ENCODE results near the gene PER3. TPM values are rescaled to one million over a fixed set of nuclear protein-coding genes. Genes with fewer than 3 reads are reported as not detected.
A peak's percentile ranks its signal among the peaks of the same experiment; 100 is the strongest.

The PER3 gene
- total RNA-seq, 1 experiment from 2014 or later: 4.3 TPM

DNA sequence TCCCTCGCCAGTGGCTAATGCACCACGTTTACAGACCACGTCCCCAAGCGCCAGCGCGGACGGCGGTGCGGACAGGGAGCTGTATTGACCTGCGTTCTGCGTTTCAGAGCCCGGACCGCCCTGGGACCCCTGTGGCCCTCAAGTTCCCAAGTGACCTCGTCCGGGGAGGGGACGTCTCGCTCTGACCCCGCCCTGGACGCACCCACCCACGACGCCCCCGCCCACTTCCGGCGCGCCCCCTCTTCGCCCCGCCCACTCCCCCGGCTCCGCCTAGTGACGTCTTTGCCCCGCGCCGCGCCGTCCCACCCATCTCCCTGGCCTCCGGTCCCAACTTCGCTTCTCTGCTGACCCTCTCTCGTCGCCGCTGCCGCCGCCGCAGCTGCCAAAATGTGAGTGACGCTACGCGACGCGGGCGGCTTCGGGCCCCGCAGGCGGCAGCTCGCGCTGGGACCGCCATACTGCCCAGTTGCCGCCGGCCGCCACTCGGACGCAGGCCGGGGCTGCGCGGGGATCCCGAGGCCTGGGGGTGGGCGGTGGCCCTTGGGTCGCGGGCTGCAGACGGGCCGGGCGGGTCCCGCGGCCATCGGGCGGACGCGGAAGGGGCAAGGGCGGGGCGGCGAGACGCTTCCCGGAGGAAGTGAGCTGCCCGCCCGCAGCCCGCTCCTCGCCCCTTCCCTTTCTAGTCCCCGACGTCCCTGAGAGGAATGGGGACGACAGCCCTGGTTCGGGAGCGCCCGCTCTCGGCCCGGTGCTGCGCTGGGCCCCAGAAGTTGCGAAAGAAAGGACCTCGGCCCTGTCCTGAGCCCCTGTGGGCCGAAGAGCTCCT, 12.9 kb upstream of the PER3 start, which contains the start of gene VAMP3:
Gene VAMP3, plus strand, starts transcription at position 300 of the 826 bp plus-strand sequence. Its CDS starts 88 bp downstream, at position 388.
- Histone ChIP-seq H3K79me2 (ENCODE audit: low read length) (peaks cover 45% of the 10 kb centered on the region), H3K27me3 (ENCODE audit: low read length) (peaks cover 11% of the 10 kb centered on the region; the same call in 1 of the 2 replicates), H3K9me3 (ENCODE audit: low read length) (no peaks in the 10 kb centered on the region), H3K9me2 (replicated peaks; ENCODE audit: low read length) (no peaks in the 10 kb centered on the region), H3K36me3 (ENCODE audit: low read depth, low read length) (peaks cover 7% of the 10 kb centered on the region; the same call in 1 of the 2 replicates), H3K4me2 (ENCODE audit: low read length) (peak within 1 kb of the TSS; percentile 99), H3K4me1 (ENCODE audit: insufficient read depth, low read length) (peaks cover 13% of the 10 kb centered on the region; the same call in 1 of the 2 replicates), H3F3A (ENCODE audit: low read length, unreplicated experiment) (no peaks in the 10 kb centered on the region), H3K27ac (ENCODE audit: low read length) (peak within 1 kb of the TSS; percentile 31; the same call in 1 of the 2 replicates), H2AFZ (ENCODE audit: low read length) (peak within 1 kb of the TSS; percentile 100), H3K9ac (ENCODE audit: low read length) (peak within 1 kb of the TSS; percentile 87), H3K4me3 (ENCODE audit: low read length) (peak within 1 kb of the TSS; percentile 96), H4K20me1 (ENCODE audit: low read length) (peaks cover 8% of the 10 kb centered on the region; the same call in 1 of the 2 replicates)
- intact Hi-C loops (cut with micrococcal nuclease): no loop called here
- ChIA-PET POLR2A (ENCODE audit: unreplicated experiment) (no interaction called here), CTCF (interaction anchor here (0.6 kb wide), 1 partner anchor 82 kb away, joined by 3 read pairs; the partner anchor contains the start of gene UTS2)
- TF ChIP-seq EZH2 (IDR thresholded peaks at IDR 0.05; ENCODE audit: low read length, unreplicated experiment) (no peak), EZH2phosphoT487 (IDR thresholded peaks at IDR 0.05; ENCODE audit: borderline replicate concordance, low read length) (no peak)
- TF ChIP-seq, protein P1, sequence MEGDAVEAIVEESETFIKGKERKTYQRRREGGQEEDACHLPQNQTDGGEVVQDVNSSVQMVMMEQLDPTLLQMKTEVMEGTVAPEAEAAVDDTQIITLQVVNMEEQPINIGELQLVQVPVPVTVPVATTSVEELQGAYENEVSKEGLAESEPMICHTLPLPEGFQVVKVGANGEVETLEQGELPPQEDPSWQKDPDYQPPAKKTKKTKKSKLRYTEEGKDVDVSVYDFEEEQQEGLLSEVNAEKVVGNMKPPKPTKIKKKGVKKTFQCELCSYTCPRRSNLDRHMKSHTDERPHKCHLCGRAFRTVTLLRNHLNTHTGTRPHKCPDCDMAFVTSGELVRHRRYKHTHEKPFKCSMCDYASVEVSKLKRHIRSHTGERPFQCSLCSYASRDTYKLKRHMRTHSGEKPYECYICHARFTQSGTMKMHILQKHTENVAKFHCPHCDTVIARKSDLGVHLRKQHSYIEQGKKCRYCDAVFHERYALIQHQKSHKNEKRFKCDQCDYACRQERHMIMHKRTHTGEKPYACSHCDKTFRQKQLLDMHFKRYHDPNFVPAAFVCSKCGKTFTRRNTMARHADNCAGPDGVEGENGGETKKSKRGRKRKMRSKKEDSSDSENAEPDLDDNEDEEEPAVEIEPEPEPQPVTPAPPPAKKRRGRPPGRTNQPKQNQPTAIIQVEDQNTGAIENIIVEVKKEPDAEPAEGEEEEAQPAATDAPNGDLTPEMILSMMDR (conservative IDR thresholded peaks at IDR 0.05; ENCODE audit: low read depth, low read length): no peak
- BruUV-seq (replicated peaks): no TSS peak
- DNase-seq (peak; percentile 59), ATAC-seq (peak; percentile 82)

DNA sequence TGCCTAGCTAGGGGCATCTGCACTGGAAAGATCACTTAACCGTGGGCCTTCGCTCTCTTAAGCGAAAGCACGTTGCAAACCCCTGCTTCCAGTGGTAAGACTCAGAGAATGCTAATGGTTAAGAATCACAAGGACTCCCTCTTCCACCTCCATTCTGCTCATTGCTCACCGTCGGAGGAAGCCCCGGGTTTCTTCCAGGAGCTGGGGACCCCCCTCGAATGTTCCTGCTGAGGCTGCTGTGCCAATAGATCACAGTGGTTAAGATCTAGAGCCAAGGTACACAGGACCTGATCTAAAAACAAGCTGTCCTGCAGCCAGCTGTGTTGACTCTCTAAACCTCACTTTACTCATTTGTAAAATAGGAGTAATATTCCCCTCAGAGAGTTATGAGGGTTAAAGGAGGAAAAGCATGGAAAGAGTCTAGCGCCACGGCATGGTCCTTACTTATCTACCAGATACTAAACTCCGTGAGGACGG, 12.2 kb upstream of the PER3 start:
- TSS peak; percentile 55 for BruUV-seq (replicated peaks)
- Histone ChIP-seq H3K27me3 (ENCODE audit: low read length) (peaks cover 5% of the 10 kb centered on the region; the same call in 1 of the 2 replicates), H3K27ac (ENCODE audit: low read length) (peak overlapping the region; percentile 31; the same call in 1 of the 2 replicates), H3K9ac (ENCODE audit: low read length) (peak overlapping the region; percentile 87), H3K79me2 (ENCODE audit: low read length) (peaks cover 46% of the 10 kb centered on the region), H3K4me3 (ENCODE audit: low read length) (peak overlapping the region; percentile 96), H3K36me3 (ENCODE audit: low read depth, low read length) (peaks cover 7% of the 10 kb centered on the region; the same call in 1 of the 2 replicates), H4K20me1 (ENCODE audit: low read length) (peaks cover 8% of the 10 kb centered on the region; the same call in 1 of the 2 replicates), H3F3A (ENCODE audit: low read length, unreplicated experiment) (no peaks in the 10 kb centered on the region), H3K4me2 (ENCODE audit: low read length) (peak overlapping the region; percentile 99), H3K9me2 (replicated peaks; ENCODE audit: low read length) (no peaks in the 10 kb centered on the region), H2AFZ (ENCODE audit: low read length) (peak overlapping the region; percentile 76; the same call in 1 of the 2 replicates), H3K9me3 (ENCODE audit: low read length) (no peaks in the 10 kb centered on the region), H3K4me1 (ENCODE audit: insufficient read depth, low read length) (peaks cover 13% of the 10 kb centered on the region; the same call in 1 of the 2 replicates)
- ATAC-seq: no peak; the same call in 1 of the 2 replicates
- ChIA-PET CTCF (interaction anchor here (0.6 kb wide), 1 partner anchor 81 kb away, joined by 3 read pairs; the partner anchor contains the start of gene UTS2), POLR2A (ENCODE audit: unreplicated experiment) (no interaction called here)
- TF ChIP-seq, protein P1 (conservative IDR thresholded peaks at IDR 0.05; ENCODE audit: low read depth, low read length): 0 out of 2 replicates have a peak, but pooled peaks have one; percentile 8
- no peak for TF ChIP-seq EZH2phosphoT487 (IDR thresholded peaks at IDR 0.05; ENCODE audit: borderline replicate concordance, low read length)
- intact Hi-C loops (cut with micrococcal nuclease): no loop called here
- DNase-seq: no peak

Data from PC-3 (cell line).